DMS79 (cell line): ENCODE results near the gene NRG4.
"Not testable (repeated sequence)": the region's sequence is repeated elsewhere in the genome, so short reads cannot be mapped to it uniquely, and the experiment has no call there.

Experiments used
- DNase-seq: peaks from one replicate; lab custom pipeline; 2025; lab: John Stamatoyannopoulos, UW

NRG4 gene, protein sequence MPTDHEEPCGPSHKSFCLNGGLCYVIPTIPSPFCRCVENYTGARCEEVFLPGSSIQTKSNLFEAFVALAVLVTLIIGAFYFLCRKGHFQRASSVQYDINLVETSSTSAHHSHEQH

DNA sequence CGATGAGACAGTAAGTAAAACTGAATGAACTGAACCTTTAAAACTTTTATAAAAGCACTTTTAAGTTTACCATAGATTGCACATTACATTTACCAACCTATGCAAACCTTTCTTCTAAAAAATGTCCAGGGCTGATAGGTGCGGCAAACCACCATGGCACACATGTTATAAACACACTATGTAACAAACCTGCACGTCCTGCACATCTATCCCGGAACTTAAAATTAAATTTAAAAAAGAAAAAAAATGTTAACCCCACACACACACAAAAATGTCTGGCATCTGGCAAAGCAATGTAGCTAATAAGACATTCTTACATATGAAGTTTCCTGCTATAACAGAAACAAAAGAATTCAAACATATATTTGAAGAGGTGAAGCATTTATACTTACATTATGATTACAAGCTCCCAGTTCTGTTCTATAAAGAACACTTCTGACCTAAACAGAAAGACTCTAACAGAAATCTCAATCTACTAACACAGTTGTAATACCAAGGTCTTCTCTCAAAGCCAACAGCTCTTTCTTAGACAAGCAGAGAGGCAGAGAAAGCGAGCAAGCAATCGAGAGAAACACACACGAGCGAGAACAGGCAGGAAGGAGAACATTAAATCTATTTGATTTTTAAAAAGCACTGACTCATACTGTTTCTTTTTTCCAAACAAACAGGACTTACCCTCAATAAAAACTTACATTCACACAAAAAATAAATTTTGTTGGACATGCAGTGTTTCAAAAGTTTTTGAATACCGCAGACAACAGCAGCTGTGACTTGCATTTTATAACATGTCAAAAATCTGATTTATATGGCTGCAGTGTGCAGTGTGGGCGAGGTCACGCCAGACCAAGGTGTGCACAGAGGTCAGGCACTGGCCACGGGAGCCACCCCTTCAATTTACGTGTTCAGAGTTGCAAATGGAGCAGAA is at the start of gene NRG4:
Gene NRG4, minus strand, starts transcription at position 798 of the 925 bp plus-strand sequence. CDS start 1,194 bp downstream, outside the sequence.
- DNase-seq = no peak

DNA sequence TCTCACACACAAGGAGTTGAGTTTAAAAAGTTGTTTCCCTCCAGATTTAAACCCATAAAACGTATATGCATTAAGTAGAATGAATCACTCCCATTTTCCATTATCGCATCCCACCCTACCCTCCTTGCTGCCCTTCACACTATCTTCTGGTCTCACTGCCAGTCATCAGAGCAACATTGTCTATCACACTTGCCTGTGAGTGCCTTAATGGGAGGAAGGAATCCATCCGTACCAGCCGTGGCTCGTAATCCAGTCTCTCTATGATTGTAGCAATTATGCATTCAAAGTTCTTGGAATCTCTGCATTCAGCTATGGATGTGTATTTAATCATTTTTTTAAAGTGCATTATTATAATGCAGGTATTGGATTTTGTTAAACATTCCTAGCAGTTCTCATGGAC is 49.5 kb upstream of the NRG4 start:
- DNase-seq = no peak

DNA sequence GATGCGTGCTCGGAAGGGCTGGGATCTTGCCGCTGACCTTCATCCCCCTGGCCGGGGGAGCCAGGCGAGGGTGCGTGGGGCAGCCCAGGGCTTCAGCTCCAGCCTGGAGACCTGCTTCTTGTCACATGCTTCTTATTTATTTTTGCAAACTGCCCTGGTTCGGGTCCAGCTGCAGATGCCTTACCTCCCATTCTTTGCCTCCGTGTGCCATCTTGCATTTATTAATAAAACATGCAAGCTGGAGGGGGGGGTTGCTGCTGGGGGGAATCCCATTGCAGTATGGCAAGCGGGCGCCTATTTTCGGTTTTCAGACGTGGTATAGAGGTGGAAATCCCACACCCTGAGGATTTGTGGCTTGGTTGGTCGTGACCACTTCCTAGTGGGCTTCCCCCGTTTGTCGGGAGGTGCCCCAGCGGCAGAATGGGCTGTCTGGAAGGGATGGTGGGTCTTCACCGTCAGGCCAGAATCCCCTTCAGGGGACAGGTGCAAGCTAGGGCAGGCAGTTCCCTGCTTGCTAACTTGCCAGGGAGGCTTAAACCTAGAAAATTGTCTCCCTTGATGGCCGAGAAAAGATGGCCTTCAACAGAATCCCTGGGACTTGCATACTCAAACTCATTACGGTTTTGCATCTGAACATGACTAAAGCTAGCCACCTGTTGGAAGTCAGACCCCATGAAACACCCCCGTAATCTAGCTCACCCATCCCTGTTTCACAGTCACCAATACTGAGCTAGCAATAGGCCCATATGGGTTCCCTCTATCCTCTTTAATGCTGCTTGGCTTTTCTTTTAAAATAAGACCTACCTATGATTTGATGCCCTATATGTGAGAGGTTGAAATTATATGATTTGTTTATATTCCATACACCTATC is 48.1 kb upstream of the NRG4 start:
- DNase-seq = no peak

DNA sequence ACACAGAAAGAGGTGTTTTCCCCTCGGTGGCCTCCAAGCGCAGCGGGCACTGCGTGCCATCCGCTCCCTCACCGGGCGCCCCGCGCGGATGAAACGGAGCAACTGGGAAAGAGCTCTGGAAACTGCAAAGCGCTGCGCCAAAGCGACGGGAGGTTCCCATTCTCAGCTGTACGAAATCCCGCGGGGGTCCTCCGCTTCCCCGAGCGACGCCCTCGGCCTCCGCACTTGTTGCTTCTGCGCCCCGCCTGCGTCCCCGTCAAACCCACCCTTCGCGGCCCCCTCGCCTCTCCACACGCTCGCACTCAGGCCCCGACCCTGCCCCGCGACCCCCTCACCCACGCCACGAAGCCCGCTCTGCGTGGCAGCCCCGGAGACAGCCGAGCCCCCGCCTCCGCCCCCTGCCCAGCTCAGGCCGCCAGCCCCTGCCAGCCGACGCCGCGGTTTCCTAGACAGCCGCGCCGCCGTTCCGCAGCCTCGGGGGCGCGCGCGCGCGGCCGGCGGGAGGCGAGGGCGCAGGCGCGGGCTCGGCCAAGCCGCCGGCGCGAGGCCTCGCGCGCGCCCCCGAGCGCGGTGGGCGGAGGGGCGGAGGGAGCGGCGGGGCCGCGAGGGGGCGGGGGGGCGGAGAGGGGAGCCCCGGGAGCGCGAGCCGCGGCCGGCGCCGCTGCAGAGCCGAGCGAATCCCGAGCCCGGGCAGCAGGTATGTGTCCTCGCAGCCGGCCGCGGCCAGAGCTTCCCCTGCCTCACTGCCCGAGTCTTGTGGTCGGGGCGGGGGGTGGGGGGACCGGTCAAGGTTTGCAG is 47.3 kb upstream of the NRG4 start, which contains the start of gene TMEM266:
Gene TMEM266, plus strand, starts transcription at position 666 of the 798 bp plus-strand sequence. CDS start 74,279 bp downstream, outside the sequence.
- no peak for DNase-seq

DNA sequence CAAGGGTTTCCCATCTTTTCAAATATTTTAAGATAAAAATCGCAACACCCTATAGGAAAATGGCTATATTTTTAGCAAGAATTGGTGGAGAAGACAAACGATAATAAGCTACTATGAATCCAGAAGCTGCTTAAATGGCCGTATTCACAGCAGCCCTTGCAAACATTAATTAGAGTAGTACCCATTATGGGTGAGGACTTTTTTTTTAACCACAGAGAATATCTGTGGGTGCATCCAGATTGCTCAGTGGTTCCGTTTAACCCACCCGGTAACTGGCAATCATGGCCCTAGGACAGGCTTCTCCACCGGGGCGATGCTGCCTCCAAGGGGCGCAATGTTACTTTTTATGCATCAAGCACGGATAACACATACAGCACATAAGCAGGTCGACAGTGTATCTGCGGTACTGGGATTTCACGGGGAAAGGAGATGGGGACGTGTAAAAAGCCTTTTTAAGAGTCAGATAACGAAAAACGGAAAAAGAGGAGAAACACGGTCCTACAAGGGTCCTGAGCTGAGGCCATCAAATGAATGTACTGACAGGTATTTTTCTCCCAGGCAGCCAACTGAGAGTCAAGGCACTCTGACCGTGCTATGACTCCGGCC is 46.6 kb upstream of the NRG4 start:
- no peak for DNase-seq

DNA sequence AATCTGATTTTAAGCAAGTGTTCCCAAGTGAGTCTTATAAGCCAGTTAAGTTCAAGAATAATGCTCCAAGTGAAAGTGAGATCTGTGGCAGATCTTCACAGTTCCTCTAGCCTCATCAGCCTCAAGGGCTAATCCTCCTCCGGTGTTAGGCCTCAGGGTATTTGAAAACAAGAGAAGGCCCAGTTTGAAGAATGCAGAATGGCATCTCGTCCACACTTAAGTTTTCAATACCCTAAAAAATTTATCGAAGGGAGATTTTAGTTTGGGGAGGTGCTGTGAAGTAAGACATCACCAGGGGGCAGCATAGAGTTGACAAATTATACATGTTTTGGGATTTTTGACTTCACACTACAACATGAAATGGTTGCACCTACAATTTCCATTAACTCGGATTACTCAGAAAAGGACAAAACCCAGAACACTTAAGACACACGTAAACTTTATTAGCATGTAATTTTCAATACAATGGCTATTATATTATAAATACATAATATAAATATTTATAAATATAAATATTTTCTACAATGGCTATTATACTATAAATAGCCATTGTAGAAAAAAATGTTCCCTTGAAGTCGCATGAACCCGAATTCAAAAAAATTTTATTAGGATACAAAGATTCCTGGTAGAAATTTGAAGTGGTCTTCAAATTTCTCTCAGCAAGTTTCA is 45.2 kb upstream of the NRG4 start:
- no peak for DNase-seq

DNA sequence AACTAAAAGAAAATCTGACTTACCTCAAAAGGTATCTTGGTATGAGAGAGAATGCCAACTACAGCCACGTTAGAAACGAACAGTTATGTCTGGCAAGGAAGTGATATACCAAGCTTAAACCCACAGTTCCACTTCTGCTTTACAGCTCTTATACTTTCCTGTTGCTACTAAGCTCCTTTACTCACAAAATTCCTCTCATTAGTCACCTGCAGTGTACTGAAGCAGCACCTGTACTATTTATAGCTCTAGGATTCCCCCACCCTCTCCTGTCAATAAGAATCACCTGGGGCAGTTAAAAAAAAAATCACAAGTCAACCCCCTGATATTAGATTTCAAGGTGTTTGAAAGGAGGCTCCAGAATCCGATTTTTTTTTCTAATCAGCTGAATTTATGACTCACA is 44.7 kb upstream of the NRG4 start:
- DNase-seq = no peak

DNA sequence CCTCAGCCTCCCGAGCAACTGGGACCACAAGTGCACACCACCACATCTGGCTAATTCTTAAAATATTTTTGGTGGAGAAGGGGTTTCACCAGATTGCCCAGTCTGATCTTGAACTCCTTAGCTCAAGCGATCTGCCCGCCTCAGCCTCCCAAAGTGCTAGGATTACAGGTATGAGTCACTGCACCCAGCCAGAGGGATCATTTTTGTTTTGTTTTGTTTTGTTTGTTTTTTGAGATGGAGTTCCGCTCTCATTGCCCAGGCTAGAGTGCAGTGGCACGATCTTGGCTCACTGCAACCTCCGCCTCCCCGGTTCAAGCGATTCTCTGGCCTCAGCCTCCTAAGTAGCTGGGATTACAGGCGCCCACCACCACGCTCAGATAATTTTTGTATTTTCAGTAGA is 42.0 kb upstream of the NRG4 start:
- DNase-seq = not testable (repeated sequence)

DNA sequence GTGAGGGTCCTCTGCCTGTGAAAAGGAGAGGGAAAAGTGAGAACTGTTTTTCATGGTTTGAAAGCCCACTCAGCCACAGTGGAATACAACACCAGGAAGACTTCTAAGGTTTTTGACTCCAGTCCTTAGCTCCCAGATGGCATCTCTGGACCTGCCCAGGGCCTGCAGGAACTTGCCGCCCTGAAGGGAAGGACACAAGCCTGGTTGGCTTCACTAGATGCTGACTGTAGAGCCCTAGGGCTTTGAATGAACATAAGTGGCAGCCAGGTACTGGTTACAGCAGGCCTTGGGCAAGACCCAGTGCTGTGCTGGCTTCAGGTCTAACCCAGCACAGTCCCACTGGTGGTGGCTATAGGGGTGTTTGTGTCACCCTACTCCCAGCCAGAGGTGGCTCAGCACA is 26.3 kb upstream of the NRG4 start:
- DNase-seq = no peak

DNA sequence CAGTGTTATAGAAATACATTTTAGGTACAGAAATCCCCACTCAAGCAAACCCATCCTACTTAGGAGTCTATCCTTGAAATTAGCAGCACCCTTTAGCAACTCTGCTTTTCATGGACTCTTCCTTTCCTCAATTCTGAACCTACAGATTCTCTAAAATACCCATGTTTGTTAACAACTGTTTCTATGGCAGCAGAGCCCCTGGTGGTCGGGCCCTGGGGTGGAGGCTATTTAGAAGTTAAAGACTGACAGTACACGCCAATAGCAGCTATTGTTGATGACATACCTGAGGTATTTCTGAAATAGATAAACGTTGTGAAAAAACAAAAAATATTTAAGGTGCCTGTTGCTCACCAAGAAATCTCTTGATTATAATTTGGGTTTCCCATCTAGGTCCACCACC is 23.4 kb upstream of the NRG4 start:
- DNase-seq = no peak

DNA sequence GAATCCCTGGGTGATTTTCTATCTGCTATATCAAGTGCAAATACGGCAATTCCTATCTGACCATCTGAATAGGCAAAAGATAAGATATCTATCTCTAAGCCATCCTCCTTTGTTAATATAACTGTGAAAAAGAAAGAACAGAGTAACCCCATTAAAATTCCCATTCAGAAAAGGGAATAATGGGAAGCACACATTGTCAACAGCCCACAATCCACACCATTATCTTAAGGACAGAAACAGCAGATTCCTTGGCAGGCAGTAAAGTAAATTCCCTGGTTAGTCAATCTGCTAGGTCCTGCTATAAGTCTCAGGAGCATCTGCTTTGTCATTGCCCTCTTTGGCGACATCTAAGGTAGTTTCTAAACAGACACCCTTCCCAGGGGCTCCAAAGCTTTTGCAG is 21.9 kb upstream of the NRG4 start:
- DNase-seq = no peak

DNA sequence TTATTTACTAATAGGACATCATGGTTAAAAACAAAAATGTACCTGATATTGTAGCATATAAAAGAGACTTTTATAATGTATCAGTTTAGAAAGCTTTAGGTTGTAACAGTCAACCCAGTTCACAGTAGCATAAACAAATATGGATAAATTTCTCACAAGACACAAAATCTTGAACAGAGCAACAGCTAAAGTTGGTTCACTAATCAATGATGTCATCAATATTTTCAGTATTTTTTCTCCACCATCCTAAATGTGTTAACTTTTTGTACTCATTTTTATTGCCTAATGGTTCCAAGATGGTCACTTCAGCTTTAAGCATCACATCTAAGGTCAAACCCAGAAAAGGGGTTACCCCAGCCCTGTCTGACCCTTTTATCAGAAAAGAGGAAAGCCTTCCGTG is 21.2 kb upstream of the NRG4 start:
- no peak for DNase-seq

DNA sequence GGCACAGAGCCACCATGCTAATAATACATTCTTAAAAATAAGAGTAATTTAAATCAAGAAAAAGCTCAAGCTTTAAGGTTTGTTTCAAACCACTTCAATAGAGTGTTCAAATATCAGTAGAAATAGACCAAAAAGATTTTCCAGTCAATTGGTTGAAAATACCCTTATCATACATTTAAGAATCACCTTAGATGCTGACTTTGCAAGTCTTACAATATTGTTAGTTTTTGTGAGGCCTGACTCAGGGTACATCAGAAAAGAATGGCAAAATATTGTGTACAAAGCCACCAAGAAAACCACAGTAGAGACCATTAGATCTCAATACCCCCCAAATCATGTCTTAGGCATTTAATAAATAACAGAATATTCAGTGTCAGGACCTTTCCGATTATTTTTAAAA is 19.8 kb upstream of the NRG4 start:
- no peak for DNase-seq

DNA sequence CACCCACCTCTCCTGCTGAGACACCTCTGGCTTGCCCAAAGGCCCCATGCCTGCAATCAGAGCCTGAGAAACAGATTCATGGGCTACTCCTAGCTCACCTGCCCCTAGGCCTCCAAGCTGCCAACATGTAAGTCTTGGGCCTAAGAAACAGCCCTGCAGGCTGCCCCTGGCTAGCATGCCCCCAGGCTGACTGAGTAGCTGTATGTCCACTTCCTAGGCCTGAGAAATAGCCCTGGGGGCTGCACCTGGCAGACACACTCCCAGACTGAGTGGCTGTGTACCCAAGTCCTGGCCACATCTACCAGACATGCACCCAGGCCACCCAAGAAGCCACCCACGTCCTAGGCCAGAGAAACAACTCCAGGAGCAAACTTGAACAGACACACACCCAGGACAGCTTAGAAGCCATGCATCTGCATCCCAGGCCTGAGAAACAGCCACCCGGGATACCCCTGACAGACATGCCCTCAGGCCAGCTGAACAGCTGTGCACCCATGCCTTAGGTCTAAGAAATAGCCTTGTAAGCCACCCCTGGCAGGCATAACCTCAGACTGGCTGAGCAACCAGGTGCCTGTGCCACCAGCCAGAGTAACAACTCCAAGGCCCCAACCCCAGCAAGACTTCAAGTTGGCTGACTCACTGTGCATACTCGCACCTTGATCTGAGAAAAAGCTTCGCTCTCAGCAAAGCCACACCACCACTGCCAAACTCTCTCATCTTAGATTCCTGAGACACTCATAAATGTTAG is 12.0 kb upstream of the NRG4 start:
- DNase-seq = no peak

DNA sequence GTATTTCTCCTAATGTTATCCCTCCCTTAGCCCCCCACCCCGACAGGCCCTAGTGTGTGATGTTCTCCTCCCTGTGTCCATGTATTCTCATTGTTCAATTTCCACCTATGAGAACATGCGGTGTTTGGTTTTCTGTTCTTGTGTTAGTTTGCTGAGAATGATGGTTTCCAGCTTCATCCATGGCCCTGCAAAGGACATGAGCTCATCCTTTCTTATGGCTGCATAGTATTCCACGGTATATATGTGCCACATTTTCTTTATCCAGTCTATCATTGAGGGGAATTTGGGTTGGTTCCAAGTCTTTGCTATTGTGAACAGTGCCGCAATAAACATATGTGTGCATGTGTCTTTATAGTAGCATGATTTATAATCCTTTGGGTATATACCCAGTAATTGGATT is 1.2 kb upstream of the NRG4 start:
- not testable (repeated sequence) for DNase-seq

DNA sequence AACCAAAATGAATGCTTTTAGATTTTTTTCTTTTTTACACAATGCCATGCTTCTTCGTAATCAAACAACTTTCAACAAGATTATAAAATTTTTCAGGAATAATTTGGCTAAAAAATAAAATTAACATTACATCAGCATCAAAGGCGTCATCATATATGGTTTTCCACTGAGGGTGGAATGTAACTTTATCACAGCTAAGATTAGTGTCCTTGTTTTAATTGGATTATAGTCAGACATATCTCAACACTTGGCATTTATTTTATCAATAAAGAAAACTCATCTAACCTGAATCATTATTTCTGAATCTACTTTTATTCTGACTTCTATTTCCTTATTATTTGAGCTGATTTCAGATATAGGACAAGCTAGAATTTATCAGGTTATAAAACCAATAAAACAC is 1.6 kb downstream of the NRG4 start:
- DNase-seq = no peak

DNA sequence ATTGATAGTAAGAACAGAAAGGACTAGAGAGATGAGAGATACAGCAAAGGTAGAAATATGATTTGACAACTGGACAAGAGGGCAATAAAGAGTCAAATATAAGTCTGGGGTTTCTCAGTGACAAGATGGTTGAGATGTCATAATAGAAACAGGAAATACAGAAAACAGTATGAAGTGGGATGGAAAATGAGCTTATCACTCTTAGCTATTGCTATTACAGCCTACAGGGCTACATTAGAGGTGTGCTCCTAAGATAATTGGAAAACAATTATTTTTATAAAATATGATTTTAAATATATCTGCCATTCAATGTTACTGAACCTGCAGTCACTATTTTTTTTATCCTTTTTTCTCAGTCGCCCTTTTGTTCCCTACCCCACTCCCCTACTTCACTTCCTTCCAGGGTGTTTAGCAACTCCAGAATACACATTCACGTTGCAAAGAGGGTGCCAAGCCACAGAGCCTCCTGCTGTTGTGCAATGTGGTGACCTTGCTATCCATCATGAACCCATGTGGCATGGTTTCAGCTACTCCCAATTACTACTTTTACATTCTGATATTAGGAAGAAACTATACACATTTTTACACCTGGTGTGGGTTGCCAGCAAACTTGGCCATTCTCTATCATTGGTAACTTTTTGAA is 6.0 kb downstream of the NRG4 start:
- DNase-seq = no peak

DNA sequence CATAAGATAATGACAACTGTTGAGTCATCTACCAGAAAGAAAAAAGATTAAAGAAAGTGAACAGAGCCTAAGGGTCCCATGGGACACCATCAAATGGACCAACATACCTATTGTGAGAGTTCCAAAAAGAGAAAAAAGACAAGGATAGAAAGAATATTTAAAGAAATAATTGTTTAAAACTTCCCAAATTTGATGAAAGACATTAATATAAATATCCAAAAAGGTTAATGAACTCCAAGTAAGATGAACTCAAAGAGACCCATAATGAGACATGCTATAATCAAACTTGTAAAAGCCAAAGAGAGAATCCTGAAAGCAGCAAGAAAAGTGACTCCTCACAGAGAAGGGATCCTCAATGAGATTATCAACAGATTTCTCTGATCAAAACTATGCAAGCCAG is 8.9 kb downstream of the NRG4 start:
- DNase-seq = no peak

DNA sequence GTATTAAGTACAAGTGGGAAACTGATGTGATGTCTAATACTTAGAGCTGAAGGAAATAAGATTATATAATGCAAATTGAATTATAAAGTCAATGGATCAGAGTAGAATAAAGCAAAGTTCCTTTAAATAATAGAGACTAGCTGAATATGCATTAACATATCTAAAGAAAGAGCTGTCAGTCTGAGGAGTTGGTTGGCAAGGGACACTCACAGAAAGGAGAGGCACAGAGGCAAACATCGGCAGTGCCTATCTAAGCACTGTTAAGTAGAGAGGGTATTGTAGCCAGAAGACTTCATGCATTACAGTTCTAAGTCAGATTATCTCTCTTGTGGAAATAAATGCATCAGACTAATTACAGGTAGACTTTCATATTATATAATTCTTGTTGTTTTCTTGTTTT is 16.6 kb downstream of the NRG4 start:
- DNase-seq = no peak

DNA sequence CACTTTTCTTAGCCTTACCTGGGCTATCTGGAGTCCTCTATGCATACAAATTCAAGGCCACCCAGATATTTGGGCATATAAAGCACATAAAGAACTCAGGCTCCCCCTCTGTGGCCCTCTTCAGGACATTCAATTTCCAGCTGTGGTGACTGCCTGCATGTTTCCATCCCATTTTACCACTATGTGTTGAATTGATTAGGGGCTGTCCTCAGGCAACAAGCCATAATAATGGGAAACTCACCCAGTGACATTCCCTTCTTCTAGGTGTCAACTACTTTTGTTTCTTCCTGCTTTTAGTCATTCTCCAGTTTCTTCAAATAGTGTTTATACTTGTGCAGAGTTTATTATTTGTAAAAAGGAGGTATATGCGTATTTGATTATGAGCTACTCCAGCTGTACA is 18.0 kb downstream of the NRG4 start:
- no peak for DNase-seq
